ENCODE data around the gene LCOR. TPM values are rescaled to one million over a fixed set of nuclear protein-coding genes. Genes with fewer than 3 reads are reported as not detected.
A peak's percentile ranks its signal among the peaks of the same experiment; 100 is the strongest.
"Not testable (repeated sequence)": the region's sequence is repeated elsewhere in the genome, so short reads cannot be mapped to it uniquely, and the experiment has no call there.

LCOR gene
- total RNA-seq: 40.7 TPM
- long read RNA-seq, full-length matches to known transcripts: 2 of 10 reads
- long read RNA-seq, partial matches to known transcripts: 0 of 10 reads
- long read RNA-seq, other reads (novel, unspliced or antisense): 8 of 10 reads

DNA sequence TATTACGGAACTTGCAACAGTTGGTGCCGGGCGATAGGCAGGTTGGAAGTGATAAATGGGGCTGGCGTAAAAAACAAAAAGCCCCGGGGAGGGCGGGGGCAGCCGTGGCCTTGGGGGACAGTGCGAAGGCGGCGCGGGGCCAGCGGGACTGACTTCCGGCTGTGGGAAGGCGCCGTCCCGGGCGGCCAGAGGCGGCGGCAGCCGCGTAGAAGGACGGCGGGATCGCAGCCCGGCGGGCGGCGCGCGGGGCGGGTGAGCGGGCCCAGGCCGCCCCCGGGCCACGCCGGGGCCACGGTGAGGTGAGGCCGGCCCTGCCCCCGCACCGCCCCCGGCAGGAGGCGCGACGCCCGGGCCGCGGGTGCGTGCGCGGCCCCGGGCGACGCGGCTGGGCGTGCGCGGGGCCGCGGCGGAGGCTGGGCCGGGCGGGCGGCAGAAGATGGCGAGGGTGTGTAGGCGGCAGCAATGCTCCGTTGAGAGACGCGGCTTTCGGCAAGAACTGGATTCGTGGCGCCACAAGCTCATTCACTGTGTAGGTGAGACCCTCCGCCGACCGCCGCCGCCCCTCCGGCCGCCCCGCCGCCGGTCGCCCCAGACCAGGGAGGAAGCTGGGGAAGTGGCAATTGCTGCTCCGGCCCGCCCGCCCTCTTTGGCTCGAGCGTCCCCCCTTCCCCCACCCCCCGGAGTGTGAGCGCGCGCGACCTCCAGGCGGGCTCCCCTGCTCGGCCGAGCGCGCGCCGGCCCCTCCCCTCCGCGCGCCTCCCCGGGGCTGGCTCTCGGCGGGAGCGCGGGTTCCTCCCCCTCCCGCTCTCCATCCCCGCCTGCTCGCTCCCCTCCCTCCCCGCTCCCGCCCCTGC, at the start of gene LCOR:
Gene LCOR (plus strand): TSS at position 432 of the 854 bp plus-strand sequence. CDS start 116,760 bp downstream, outside the sequence.
- peak; percentile 95 for DNase-seq (ENCODE audit: low spot score)

DNA sequence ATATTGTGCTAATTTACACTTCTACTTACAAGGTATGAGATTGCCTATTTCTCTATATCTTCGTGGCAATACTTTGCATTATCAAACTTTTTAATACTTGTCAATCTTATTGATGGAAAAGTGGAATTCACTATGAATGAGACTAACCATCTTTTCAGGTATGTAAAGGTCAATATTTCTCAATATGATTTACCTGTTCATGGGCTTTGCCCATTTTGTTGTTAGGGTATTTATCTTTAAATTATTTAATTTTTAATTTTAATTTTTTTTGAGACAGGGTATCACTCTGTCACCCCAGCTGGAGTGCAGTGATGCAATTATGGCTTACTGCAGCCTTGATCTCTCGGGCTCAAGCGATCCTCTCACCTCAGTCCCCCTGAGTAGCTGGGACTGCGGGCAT, 47.8 kb upstream of the LCOR start:
- DNase-seq (ENCODE audit: low spot score): no peak

DNA sequence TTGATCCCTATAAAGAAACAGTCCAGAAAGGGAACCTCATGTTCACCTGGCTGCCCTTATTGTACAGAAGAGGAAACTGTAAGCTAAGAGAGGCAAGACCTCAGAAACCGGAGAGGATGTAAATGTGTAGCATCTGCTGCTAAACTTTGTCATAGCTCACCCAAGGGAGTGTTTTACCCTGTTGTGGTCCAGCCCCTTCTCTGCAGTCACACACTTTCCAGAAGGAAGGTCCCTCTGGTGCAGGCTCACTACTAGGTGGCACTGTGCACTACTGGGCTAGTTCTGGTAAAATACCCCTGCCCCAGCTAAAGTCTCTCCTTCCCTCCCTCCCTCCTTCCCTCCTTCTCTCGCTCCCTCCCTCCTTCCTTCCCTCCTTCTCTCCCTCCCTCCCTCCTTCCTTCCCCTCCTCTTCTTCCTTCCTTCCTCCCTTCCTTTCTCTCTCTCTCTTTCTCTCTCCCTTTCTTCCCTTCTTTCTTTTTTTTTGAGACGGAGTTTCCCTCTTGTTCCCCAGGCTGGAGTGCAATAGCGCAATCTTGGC, 42.5 kb upstream of the LCOR start:
- no peak for DNase-seq (ENCODE audit: low spot score)

DNA sequence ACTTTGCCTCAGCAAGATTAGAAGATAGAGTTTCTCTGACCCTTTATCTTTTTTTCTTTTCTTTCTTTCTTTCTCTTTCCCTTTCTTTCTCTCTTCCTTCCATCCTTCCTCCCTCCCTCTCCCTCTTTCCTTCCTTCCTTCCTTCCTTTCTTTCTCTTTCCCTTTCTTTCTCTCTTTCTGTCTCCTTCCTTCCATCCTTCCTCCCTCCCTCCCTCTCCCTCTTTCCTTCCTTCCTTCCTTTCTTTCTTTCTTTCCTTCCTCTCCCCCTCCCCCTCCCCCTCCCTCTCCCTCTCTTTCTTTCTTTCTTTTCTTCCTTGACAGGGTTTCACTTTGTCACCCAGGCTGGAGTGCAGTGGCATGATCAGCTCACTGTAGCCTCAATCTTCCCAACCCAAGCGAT, 40.2 kb upstream of the LCOR start:
- no peak for DNase-seq (ENCODE audit: low spot score)

DNA sequence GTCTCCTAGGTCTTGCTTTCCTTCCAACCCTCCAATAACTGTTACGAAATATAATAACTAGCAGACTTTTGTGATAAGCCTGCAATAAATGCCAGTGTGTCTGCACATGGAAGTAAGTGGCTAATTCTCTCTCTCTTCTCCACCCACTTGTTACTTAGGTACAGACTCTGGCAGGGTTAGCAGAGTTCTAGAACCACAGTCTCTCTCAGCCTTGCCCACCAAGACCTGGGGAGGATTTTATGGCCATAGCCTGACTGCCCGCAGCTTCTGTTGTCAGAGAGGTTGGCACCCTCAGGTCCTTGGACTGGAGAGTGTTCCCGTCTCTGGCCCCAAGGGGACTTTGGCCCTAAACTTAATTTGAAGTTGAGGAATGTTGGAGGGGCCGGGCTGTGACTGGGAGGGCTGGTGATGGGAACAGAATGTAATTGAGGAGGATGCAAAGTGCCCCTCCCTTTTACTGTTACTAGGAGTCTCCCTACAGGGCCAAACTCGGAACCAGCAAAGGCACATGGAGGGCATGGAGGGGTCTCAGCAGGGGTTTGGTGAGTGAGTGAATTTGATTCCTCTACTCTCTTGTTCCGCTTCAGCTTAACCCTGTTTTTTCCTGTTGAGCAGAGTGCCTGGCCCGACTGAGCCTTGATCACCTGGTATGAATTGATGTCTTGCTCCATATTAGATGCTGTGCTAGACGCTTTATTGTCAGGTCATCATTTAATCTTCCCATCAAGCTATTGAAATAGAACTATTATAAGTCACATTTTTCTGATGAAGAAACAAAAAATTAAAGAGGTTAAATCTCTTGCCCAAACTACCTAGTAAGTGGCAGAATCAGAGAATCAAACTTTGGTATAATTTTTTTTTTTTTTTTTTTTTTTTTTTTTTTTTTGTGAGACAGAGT, 37.0 kb upstream of the LCOR start:
- no peak for DNase-seq (ENCODE audit: low spot score)

DNA sequence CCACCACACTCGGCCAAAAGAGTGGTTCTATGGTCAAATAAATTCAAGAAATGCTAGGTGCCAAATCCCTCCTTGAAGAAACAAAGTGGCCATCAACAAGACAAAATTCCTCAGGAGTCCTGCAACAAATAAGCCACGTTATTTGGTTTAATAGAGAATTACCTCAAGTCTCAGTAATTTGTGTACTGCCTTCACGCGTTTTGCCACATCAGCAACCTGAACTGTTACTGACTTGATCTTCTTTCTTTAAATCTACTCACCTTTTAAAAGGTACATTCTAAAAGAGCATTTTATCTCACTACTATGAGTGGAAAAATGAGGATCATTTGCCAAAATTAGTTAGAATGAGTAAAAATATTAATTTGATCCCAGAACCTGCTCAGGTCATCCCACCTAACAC, 34.6 kb upstream of the LCOR start:
- DNase-seq (ENCODE audit: low spot score): no peak

DNA sequence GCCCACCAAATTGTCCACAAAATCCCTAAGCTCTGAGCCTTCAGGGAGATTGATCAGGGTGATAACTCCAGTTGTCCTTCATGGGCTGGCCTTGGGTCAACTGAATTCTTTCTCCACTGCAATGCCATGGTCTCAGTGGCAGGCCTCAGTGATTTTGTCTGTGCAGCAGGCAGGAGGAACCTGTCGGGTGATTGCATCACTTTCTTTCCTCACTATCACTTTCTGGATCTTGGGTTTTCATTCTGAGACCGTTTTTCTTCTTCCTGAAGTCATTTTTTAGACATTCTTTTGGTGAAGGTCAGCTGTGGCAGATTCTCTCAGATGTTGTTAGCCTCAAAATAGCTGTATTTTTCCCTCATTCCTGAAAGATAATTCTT, 28.8 kb upstream of the LCOR start:
- DNase-seq (ENCODE audit: low spot score): no peak

DNA sequence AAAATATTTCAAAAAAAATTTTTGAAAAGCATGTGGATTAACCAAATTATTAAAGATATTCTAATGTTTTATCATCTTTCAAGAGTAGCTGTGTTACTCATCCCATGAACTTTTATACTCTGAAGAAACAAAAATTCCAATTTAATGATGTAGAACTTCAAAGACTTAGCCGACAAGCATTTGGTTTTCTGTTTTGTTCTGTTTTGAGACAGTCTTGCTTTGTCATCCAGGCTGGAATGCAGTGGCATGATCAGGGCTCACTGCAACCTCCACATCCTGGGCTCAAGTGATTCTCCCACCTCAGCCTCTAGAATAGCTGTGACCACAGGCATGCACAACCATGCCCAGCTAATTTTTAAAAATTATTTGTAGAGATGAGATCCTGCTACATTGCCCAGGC, 17.8 kb upstream of the LCOR start:
- DNase-seq (ENCODE audit: low spot score): no peak

DNA sequence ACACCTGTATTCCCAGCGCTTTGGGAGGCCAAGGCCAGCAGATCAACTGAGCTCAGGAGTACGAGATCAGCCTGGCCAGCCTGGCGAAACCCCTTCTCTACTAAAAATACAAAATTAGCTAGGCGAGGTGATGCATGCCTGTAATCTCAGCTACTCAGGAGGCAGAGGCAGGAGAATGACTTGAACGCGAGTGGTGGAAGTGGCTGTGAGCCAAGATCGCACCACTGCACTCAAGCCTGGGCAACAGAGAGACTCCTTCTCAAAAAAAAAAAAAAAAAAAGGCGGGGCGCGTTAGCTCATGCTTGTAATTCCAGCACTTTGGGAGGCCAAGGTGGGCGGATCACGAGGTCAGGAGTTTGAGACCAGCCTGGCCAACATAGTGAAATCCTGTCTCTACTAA, 13.1 kb upstream of the LCOR start:
- DNase-seq (ENCODE audit: low spot score): not testable (repeated sequence)

DNA sequence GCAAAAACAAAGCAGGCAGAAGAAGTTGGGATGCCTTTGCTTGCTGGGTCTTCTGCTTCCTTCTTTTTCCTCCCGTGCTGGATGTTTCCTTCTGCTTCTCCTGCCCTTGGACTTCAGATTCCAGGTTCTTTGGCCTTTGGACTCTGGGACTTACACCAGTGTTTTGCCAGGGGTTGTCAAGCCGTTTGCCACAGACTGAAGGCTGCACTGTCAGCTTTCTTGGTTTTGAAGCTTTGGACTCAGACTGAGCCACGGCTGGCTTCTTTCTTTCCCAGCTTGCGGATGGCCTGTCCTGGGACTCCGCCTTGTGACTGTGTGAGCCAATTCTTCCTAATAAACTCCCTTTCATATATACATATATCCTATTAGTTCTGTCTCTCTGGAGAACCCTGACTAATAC, 11.3 kb upstream of the LCOR start:
- no peak for DNase-seq (ENCODE audit: low spot score)

DNA sequence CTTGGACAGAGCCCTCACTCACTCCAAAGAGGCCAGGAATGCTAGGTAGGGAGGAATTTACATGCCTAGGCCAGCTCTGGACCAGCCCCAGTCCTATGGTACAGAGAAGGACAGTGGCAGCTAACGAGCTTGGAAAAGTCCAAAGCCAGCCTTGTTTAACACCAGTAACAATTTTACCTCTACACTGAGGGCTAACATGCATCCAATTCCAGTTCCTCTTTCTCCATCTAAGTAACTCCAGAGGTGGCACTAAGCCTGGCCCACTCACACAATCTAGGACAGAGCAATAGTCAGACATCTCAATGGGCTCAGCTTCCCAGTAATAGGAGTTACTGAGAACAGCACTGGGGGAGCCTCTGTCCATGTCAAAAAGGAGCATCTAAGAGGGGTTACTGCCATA, 5.7 kb upstream of the LCOR start:
- DNase-seq (ENCODE audit: low spot score): no peak

DNA sequence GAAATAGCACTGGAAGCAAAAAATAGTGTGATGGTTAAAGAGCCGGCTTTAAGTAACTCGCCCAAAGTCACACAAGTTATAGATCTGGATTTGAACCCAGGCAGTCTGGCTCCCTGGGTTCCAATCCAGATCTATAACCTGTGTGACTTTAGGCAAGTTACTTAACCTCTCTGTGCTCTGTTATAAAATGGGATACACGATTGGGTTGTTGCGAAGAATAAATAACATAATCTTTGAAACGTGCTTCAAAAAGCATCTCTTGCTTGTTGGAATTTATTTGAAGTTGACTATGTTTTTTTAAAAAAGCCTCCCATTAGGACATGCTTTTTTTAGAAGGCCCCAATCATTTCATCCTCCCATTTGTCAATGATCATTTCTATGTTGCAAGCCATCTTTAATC, 3.5 kb upstream of the LCOR start:
- no peak for DNase-seq (ENCODE audit: low spot score)

DNA sequence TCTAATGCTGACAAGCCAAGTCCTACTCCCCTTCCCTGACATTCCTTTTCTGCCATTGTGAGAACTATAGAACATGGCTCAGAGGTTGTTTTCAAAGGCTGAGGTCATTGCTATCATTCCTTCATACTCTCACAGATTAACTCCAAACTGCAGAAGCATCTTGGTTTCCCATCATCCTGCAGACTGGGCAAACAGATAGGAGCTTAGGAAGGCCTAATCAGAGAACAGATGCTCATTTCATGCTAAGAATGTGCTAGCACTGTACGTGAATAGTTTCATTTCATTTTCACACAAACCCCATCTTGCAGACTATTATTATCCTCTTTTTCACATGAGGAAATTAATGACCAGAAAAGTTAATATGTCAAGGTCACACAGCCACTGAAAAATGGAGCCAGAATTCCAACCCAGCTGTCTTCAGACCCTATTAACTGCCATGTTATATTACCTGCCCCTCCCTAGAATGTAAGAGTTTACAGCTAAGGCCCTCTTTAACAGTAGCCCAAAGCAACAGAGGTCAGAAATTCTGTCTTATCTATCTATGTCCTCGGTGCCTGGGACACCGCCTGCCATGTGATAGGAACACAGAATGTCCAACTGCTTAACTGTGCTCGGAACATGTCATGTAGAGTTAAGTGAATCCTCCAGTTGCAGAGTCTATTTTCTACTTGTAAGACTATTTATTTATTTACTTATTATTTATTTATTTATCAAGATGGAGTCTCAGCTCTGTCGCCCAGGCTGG, 2.9 kb upstream of the LCOR start:
- no peak for DNase-seq (ENCODE audit: low spot score)

DNA sequence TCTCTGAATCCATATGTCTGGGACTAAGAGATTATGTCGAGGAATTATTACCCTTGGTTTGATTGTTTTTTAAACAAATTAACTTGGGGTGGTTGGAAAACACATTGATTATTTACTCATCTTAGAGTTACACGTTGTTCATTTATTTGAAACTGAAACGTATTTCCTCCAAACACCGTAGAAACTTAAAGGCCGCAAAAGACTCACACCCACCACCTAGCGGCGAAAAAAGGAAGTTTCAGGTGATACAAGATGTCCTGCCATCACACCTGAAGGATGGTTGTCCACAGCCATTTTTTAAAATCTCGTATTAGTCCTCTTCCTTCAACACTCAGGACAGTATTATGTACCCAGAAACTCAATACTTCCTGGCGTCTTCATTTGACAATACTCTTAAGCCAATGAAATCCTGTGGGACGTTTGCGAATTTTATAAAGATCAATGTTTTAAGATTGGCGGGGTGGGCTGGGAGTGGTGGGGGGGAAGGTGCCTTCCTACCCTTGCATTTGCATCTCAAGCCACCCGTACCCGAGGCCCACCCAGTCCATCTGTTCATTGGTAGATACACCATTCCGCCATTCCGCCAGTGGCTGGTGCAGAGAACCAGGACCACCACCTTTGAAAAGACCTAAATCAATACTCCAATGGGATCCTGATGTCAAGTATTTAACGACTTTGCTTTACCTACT, 1.4 kb upstream of the LCOR start:
- DNase-seq (ENCODE audit: low spot score): no peak

DNA sequence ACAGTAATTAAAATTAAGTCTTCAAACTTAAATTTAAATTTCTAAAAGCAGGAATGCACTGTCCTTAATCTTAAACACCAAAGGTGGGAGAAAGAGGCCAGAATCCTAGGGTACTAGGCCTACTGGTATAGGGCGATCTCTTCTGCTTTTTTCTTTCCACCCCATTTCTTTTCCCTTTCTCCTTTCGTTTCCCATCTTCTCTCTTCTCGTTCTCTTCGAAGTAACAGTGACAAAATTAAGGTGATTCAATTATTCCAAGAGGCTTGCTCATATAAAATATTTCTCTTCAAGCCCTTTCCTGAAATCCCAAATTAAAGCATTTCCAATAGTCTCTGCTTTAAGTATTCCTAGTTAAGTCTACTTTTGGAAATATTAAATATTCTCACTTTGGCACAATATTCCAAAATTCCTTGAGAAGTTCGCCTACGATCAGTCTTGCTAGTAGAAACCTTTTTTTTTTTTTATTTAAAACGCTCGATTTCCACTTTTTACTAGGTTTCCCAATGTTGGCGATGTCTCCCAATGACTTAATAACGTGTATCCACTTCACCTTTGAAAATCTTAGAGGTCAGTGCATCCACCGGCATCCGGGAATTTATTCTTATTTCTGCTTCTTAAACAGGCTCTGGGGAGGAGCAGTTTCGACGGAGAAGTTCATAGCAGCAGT, 765 bp upstream of the LCOR start:
- no peak for DNase-seq (ENCODE audit: low spot score)

DNA sequence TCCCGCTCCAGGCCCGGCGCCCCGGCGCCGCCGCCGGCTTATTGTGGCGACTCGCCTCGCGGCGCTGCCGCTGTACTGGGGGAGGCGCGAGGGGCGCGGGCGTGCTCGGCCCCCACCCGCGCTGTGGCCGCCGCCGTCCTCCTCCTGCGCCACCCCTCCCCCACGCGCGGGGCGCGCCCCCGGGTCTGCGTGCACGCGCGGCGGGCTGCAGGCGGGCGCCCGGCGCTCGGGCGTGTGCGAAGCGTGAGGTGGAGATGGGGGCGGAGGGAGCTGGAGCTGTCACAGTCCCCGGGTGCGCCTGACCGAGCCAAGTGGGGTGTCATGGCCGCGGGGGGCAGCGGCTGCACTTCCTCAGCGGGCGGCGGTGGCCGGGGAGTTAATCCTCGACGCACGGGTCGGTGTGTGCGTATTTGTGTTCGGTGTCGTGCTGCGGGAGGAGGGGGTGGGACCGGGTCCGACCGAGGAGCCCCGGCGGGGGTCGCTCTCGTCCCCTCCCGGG, 672 bp downstream of the LCOR start:
- peak; percentile 95 for DNase-seq (ENCODE audit: low spot score)

DNA sequence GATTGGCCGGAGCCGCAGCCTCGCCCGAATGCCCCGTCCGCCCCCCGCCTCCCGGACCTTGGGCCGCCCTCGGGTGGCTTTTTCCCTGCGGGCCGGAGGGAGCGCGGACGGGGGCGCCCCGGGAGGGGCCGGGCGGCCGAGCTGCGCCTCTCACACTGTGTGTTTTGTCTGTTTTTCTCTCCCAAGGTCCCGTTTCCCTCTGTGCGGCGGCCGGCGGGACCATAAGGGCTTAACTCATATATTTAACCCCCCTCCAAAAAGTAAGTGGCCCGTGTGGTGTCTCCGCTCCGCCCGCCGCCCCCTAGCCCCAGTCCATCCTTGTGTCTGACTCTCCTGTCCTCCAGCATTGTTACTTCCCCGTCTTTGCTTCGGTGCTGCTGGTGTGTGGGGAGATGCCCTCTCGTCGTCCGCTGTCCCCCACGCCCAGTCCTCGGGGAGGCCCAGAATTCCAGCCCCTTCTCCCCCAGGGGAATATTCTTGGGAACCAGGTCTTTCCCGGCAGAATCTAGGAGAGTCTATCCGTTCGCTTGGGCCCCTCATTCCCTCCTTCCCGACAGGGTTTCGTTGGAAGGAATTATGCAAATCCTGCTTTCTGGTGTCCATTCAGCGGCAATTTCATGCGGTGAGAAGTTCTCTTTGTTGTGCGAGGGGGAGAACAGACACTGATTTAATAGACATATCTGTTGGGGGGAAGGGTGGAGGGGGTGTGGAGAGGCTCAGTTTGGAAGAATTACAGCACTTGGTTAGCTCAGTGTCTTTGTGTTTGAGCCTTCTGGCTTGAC, 1.3 kb downstream of the LCOR start:
- no peak for DNase-seq (ENCODE audit: low spot score)

DNA sequence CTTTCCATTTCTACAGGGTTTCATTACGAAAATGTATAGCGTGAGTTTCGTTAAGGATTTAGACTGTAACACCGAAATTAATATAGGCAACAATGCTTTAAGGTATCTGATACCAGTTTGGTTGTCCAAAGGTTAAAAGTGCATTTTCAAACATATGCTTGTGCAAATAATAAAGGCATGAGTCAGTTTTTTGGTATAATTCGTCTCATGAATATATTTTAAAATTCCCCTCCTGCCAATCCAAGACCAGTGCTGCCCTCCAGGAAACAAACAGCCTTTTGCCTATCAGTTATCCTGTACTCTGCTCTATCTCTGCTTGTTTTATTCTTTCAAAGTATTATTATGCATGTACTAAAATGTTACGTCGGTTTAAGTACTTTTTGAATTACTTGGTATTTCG, 2.0 kb downstream of the LCOR start:
- no peak for DNase-seq (ENCODE audit: low spot score)

DNA sequence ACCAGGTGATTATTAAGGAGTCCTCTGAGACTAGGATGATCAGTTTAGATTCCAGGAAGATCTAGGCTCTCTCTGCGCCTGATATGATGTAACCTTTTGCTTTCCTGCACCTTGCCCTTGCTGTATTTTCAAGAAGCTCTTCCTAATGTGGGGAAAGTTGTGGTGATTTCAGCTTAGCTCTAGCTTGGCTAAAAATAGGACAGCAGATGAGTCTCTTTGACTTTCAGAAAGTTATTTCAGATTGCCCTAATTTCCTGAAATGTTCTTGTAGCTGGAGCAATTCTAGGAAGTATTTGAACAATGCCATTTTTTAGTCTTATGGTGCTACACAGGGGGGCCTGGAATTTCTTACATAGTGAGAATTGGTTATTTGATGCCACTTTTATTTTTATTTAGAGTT, 3.8 kb downstream of the LCOR start:
- no peak for DNase-seq (ENCODE audit: low spot score)
